Suppressor macrophage treated with lipopolysaccharide for 4 hours (primary cell): ENCODE results near the gene GTF2IRD1.
"Not testable (repeated sequence)": the region's sequence is repeated elsewhere in the genome, so short reads cannot be mapped to it uniquely, and the experiment has no call there.

Experiments used
- DNase-seq: peaks from one replicate; pipeline ENCODE4 v3.0.0-alpha.2; 2020

Gene GTF2IRD1

DNA sequence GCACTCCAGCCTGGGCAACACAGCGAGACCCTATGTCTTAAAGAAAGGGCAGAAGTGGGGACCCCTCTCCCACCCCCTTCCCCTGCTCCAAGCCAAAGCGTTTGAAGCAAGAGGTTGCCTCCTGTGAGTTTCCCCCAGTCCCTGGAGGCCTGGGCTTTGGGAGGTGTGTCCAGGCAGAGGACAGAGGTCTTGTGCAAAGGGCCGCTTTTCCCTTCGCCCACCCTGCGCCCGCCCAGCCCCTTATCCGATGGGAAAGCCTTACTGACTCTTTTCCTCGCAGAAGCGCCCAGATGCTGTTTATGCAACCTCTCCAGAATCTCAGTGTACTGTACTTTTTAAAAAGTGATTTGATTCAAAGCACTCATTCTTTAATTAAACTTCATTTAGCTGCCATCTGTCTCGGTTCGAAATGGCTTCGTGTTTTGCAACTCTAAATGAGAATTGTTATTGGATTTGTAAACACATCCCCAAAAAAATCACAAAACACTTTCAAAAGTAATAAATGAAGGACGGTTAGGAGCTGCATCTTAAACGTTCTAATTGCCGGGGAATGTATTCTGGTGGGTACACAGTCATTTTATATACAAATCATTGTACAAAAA is 153.3 kb downstream of the GTF2IRD1 start:
- no peak for DNase-seq

DNA sequence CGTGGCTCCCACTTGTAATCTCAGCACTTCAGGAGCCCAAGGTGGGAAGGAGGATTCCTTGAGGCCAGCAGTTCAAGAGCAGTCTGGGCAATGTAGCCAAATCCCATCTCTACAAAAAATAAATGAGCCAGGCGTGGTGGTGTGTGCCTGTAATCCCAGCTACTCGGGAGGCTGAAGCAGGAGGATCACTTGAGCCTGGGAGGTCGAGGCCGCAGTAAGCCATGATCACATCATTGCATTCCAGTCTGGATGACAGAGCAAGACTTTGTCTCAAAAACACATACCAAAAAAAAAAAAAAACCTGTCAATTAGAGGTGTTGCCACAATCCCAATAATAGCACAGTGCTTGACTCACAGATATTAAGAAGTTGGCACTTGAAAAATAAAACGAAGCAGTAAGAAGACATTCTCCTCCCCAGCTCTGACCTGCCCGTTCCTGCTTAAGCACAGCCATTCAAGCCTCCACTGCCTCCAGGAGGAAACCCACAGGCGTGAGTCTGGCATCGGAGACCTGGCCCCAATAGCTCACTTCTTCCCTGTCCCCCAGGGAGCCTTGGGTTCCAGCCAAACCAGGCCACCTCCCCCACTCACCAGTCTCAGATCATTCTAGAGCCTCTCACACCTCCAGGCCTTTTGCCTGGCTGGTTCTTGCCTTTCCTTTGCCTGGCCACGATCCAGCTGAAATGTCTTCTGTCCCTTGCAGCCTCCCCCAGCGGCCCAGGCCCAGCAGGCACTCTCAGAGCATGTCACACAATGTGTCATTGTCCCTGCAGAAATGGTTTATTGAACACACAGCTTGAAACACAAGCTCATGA is 158.5 kb downstream of the GTF2IRD1 start:
- DNase-seq: no peak

DNA sequence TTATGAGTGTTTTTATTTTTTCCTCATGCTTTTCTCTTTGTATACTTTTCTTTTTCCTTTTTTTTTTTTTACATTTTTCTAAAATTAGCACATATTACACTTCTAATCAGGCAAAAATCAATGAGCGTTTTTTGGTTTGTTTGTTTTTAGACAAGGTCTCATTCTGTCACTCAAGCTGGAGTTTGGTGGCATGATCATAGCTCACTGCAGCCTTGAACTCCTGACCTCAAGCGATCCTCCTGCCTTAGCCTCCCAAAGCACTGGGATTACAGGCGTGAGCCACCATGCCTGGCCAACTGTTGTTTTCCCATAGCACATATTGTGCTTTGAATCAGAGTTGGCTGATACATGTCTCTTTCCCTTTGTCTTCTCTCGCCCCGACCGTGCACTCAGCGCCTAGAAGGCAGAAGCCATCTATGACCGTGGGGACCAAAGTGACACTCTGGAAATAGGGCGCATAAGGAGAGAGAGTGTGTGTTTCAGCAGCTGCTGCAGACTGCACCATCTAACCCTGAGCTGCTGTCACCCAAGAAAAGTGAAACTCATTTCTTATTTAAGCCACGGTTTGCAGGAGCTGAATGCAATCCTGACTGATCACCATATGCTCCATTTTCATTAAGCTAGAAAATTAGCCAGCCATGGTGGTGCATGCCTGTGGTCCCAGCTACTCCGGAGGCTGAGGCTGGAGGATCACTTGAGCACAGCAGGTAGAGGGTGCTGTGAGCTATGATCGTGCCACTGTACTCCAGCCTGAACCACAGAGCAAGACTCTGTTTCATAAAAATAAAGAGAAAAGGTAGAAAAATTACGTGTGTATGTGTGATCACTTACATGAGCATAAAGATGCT is 162.5 kb downstream of the GTF2IRD1 start:
- no peak for DNase-seq

DNA sequence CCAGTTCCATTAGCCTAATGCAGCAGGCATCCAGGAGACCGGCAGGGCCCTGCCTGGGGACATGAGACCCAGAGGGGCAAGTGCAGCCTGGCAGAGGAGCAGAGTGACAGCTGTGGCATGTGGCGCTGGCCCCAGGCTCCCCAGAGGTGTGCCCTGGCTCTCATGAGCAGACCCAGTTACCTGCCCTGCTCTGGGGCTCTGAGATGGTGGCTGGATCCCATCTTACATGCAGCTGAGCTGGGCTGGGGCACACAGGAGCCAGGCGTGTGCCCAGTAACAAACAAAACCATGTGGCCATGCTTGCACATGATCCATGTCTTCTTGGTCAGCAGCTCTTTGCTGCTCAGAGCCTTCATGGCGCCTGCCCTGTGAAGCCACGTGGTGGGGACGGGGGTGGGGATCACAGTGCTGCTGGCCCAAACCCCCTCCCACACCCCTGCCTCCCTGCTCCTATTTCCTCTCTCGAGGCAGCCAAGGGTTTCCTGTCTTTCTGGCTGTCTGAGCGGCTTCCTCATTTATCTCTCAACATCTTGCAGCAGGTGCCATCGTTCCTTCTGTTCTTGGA is 163.6 kb downstream of the GTF2IRD1 start:
- peak; percentile 63 for DNase-seq

DNA sequence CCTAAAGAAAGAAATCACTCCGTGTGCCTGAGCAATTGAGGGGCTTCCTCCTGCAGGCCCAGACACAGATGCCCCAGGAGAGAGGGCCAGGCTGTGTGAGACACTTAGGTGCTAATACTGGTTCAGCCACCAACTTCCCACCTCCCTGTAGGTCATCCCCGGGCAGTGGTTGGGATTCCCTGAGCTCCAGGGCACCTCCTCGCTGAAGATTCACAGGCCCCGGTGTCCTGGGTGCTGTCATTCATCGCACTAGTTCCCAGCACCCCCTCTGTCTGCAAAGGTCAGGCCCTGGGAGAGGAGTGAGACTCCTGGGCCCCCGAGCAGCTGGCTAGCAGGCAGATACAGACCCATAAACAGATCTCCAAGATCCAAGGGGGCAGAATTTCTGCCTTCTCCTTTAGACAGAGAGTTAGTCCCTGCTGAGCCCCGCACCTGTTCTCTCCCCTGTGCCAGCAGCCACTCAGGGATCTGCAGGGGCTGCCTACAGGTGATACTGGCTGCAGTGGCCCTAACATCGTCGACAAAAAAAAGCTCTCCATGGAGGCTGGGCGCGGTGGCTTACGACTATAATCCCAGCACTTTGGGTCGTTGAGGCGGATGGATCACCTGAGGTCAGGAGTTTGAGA is 165.6 kb downstream of the GTF2IRD1 start:
- no peak for DNase-seq

DNA sequence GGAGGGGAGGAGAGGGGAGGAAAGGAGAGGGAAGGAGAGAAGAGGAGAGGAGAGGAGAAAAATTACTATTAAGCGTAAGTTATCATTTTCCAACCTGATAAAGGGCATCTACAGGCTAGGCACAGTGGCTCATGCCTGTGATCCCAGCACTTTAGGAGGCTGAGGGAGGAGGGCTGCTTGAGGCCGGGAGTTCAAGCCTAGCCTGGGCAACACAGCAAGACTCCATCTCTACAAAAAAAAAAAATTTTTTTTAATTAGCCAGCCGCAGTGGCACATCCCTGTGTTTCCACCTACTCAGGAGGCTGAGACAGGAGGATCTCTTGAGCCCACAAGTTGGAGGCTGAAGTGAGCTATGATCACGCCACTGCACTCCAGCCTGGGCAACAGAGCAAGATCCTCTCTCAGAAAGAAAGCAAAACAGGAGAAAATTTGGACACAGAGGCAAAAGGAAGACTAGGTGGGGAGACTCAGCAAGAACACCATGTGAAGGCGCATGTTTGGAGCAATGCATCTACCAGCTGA is 168.6 kb downstream of the GTF2IRD1 start:
- no peak for DNase-seq

DNA sequence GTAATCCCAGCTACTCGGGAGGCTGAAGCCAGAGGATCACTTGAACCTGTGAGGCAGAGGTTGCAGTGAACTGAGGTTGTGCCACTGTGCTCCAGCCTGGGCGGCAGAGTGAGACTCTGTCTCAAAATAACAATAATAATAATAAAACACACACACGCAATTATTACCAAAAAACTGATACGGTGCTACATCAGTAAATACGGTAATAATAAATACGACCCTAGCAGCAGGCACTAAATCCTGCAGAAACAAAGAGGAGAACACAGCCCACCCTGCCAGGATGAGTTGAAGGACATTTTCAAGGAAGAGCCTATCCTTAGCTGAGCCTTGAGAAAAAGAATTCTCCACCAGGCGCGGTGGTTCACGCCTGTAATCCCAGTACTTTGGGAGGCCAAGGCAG is 169.4 kb downstream of the GTF2IRD1 start:
- no peak for DNase-seq

DNA sequence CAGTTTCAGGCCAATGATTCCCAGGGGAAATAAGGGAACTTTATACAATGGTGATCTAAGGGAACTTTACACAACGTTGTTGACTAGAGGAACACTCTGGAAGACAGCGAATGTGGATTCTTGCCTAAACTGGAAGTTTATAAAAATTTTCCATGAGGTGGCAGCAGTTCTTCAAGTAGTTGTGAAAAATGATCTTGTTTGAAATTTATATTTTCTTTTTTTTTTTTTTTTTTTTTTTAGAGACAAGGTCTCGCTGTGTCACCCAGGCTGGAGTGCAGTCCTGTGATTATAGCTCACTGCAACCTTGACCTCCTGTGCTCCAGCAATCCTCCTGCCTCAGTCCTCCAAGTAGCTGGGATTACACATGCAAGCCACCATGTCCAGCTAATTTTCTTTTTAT is 171.7 kb downstream of the GTF2IRD1 start:
- peak; percentile 83 for DNase-seq

DNA sequence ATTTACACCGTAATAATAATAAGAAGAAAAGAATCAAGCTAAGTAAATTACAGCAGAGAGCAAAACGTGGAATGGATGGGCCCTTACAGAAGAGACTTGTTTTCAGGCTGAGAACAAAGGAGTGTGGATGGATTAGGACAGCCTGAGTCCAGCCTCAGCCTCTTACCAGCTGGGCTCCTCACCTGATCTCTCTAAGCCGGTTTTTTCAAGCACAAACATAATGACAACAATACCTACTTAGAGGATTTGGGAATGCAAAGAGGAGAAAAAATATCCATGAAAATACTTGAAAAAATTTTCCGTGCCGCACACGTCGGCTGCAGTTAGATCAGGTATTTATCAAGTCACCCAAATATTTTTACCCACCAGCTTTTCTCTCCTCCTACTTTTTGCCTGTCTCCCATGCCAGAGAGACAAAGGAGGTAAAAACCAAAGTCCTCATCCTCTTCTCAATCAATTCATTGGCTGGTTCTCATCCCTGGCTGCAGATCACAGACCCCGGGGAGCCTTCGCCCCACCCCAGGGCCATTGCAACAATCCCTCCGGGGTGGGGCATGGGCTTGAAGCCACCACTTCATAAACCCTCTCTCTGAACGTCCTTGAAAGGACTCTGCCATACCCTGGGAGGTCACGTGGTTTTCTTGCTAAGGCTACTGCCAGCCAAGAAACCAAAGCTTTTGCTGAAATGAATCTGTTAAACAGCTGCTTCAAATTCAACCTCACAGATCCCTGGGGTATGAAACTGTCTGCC is 174.1 kb downstream of the GTF2IRD1 start:
- no peak for DNase-seq

DNA sequence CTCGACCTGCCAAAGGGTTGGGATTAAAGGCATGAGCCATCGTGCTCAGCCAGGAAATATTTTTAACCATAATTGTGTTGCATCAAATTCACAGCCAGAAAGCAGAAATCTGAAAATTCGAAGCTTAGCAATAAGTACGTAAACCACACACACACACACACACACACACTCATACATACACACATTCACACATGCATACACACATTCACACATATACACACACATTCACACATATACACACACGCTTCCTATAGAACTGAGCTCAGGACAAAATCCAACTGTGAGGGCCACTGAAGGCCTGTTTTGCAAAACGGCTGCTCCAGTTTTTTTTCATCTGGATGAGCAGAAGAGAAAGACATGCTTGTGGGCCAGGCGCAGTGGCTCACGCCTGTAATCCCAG is 178.8 kb downstream of the GTF2IRD1 start:
- DNase-seq: no peak

DNA sequence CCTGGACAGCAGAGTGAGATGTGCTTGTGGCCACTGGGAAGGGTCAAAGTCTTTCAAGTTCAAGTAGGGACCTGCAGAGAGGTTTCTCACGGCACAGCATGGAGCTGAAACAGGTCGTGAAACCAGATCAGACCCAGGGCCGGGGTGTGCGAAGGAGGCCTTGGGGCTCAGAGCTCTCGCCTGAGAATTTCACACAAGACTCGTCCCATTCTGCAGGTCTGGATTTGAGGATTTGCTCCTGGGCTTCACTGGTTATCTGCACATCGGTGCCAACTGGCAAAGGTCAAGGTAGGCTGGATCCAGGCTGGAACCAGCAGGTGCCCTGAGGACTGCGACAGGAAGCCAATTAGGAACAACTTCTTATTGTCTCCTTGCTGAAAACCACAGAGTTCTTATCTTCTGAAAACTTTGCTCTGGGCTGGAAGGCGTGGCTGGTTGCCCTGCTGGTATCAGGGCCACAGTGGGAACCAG is 179.8 kb downstream of the GTF2IRD1 start:
- no peak for DNase-seq

DNA sequence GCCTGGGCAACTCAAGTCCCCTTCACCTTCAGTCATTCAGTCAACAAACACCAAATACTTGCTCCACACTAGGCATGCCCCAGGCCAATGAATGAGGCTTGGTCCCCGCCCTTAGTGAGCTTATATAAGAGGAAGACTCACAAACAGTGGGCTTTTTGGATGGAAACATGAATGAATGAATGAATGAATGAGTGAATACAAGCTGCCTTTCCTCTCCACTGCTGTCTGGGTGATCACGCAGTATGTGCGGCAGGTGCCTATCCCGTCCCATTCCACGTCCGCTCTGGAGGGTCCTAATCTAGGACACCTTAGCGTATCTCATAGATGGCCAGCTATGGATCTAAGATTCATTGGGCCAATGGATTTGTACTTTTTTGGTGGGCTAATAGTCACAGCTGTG is 184.0 kb downstream of the GTF2IRD1 start:
- DNase-seq: no peak

DNA sequence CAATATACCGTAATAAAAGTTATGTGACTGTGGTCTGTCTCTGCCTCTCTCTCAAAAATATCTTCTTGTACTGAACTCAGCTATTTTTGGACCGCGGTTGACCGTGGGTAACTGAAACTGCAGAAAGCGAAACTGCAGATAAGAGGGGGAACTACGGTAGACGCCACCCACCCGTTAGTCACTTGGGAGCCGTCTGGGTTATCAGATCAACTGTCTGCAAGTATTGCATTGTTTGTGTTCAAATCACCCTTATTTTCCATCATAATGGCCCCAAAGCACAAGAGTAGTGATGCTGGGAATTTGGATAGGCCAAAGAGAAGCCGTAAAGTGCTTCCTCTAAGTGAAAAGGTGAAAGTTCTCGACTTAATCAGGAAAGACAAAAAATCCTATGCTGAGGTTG is 196.3 kb downstream of the GTF2IRD1 start:
- DNase-seq: peak; percentile 92

DNA sequence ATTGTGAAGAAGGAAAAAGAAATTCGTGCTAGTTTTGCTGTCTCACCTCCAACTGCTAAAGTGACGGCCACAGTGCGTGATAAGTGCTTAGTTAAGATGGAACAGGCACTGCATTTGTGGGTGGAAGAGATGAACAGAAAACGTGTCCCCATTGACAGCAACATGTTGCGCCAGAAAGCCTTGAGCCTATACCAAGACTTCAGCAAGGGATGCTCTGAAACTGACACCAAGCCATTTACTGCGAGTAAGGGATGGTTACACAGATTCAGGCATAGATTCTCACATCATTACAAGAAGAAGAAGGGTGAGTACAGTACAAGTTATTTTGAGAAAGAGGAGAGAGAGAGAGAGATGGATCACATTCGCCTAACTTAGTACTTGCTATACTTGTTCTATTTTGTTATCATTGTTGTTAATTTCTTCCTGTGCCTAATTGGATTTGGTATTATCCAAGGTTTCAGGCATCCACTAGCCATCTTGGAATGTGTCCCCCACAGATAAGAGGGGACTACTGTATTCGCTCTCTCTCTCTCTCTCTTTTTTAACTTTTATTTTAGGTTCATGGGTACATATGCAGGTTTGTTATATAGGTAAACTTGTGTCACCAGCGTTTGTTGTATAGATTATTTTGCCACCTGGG is 196.9 kb downstream of the GTF2IRD1 start:
- peak; percentile 50 for DNase-seq

DNA sequence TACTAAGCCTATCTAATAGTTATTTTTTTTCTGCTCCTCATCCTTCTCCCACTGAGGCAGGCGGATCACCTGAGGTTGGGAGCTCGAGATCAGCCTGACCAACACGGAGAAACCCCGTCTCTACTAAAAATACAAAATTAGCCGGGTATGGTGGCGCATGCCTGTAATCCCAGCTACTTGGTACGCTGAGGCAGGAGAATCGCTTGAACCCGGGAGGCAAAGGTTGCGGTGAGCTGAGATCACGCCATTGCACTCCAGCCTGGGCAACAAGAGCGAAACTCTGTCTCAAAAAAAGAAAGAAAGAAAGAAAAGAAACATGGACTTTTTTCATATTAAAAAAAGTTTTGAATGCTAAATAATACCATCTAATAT is 197.4 kb downstream of the GTF2IRD1 start:
- not testable (repeated sequence) for DNase-seq
